ENCODE results near the gene CSF1R. TPM values are rescaled to one million over a fixed set of nuclear protein-coding genes. Genes with fewer than 3 reads are reported as not detected.
A peak's percentile ranks its signal among the peaks of the same experiment; 100 is the strongest.

CSF1R gene
- polyA plus RNA-seq, 1 of the 3 experiments (the other 2 are of a cell fraction): 0.25 TPM

- H3K79me2 ChIP-seq (ENCODE audit: insufficient read depth): peaks cover 21% of the 10 kb centered on the region; the same call in 1 of the 2 replicates
- no peak for TF ChIP-seq PBX3 (IDR thresholded peaks at IDR 0.05)
- TF ChIP-seq TCF12 (IDR thresholded peaks at IDR 0.05): peak; percentile 25
- TF ChIP-seq, protein P1, sequence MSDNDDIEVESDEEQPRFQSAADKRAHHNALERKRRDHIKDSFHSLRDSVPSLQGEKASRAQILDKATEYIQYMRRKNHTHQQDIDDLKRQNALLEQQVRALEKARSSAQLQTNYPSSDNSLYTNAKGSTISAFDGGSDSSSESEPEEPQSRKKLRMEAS (IDR thresholded peaks at IDR 0.05; ENCODE audit: low read depth): no peak
- no peak for TF ChIP-seq SMC3 (IDR thresholded peaks at IDR 0.05; ENCODE audit: low read depth, low read length)
- TF ChIP-seq RFX5 (IDR thresholded peaks at IDR 0.05; ENCODE audit: low read length): no peak
- TF ChIP-seq TEAD4 (IDR thresholded peaks at IDR 0.05; ENCODE audit: borderline replicate concordance, insufficient read depth): no peak
- no peak for TF ChIP-seq RAD21 (IDR thresholded peaks at IDR 0.05; ENCODE audit: low read length)
- TF ChIP-seq RCOR1 (IDR thresholded peaks at IDR 0.05; ENCODE audit: low read length): no peak
- TF ChIP-seq JUND (IDR thresholded peaks at IDR 0.05): no peak
- peaks cover 2 to 14% of the 10 kb centered on the region in 2 experiments; a peak in 3 of 4 replicates for H3K4me1 ChIP-seq (ENCODE audit: control insufficient read depth in 1 of 2, insufficient read depth in 2 of 2, low read depth in 1 of 2, low read length in 1 of 2)
- no peaks in the 10 kb centered on the region for H3K9me3 ChIP-seq
- no peak for DNase-seq
- H4K20me1 ChIP-seq (ENCODE audit: insufficient read depth): no peaks in the 10 kb centered on the region
- no peak overlapping the region for H2AFZ ChIP-seq (ENCODE audit: low read depth)
- H3K4me2 ChIP-seq: no peak overlapping the region
- peaks cover 77 to 88% of the 10 kb centered on the region in 2 experiments for H3K36me3 ChIP-seq (replicated peaks in 1 of 2; ENCODE audit: control insufficient read depth in 1 of 2, insufficient read depth in 2 of 2, low read length in 1 of 2)
- H3K27me3 ChIP-seq (ENCODE audit: insufficient read depth): no peaks in the 10 kb centered on the region
- no peak overlapping the region for H3K4me3 ChIP-seq (ENCODE audit: low read depth in 2 of 2, low read length in 1 of 2)
- H3K9ac ChIP-seq: no peak overlapping the region
- peaks cover 34% of the 10 kb centered on the region for H3F3A ChIP-seq (replicated peaks; ENCODE audit: insufficient read depth)
- H3K9me2 ChIP-seq: no peaks in the 10 kb centered on the region
- whole genome bisulfite sequencing (ENCODE audit: low lambda C conversion rate): 77% methylated on average over 4 of the region's 4 CpGs
- CTCF ChIA-PET: interaction anchor here (1.2 to 2.1 kb wide), 4 partner anchors 9 to 184 kb away, joined by 3 to 6 read pairs (median 4); no protein-coding TSS in a partner anchor
- POLR2A ChIA-PET: no interaction called here
- H3K27ac ChIP-seq (ENCODE audit: low read depth in 2 of 2, low read length in 1 of 2): peak overlapping the region in 1 of 2 experiments; percentile 85; a peak in 1 of 4 replicates
Observed at GRCh38 chr5:150034662-150035061, 51.7 kb downstream of the CSF1R start.

DNA sequence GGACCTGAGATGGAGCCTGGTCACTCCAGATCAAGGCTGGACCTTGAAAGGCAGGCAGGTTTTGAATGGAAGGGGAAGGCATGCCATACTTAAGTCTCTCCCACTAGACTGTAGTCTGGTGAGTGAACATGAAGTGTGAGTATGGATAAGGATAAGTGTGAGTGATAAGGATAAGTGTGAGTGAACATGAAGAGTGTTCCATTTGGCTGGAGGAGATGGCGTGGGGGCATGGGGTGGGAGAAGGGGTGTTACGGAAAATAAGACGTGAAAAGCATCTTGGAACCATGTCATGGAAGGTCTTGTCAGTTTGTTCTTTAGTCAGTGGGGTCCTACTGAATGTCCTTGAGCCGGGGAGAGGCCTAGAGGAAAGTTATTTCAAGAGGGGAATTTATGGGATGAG, 53.0 kb downstream of the CSF1R start:
- ChIA-PET POLR2A (no interaction called here), CTCF (interaction anchor here (1.9 to 2.1 kb wide), 2 partner anchors 43 to 185 kb away, joined by 4 to 6 read pairs; no protein-coding TSS in a partner anchor)
- Histone ChIP-seq H3K4me2 (no peak overlapping the region), H3K9ac (no peak overlapping the region), H3K27me3 (ENCODE audit: insufficient read depth) (no peaks in the 10 kb centered on the region), H3K27ac (ENCODE audit: low read depth in 2 of 2, low read length in 1 of 2) (no peak overlapping the region), H3K9me3 (no peaks in the 10 kb centered on the region), H4K20me1 (ENCODE audit: insufficient read depth) (no peaks in the 10 kb centered on the region), H3F3A (replicated peaks; ENCODE audit: insufficient read depth) (peaks cover 34% of the 10 kb centered on the region), H2AFZ (ENCODE audit: low read depth) (no peak overlapping the region), H3K4me3 (ENCODE audit: low read depth in 2 of 2, low read length in 1 of 2) (no peak overlapping the region), H3K9me2 (no peaks in the 10 kb centered on the region), H3K36me3 (replicated peaks in 1 of 2; ENCODE audit: control insufficient read depth in 1 of 2, insufficient read depth in 2 of 2, low read length in 1 of 2) (peaks cover 73 to 87% of the 10 kb centered on the region in 2 experiments), H3K79me2 (ENCODE audit: insufficient read depth) (peaks cover 11% of the 10 kb centered on the region; the same call in 1 of the 2 replicates), H3K4me1 (ENCODE audit: control insufficient read depth in 1 of 2, insufficient read depth in 2 of 2, low read depth in 1 of 2, low read length in 1 of 2) (peaks cover 2 to 14% of the 10 kb centered on the region in 2 experiments; a peak in 3 of 4 replicates)
- DNase-seq: no peak
- TF ChIP-seq, protein P1 (IDR thresholded peaks at IDR 0.05; ENCODE audit: low read depth): no peak
- no peak for TF ChIP-seq GATA2 (CRISPR knock-in tag; IDR thresholded peaks at IDR 0.05)
- no peak for TF ChIP-seq FOSL2 (IDR thresholded peaks at IDR 0.05; ENCODE audit: borderline replicate concordance, low read depth)
- TF ChIP-seq, protein P2, sequence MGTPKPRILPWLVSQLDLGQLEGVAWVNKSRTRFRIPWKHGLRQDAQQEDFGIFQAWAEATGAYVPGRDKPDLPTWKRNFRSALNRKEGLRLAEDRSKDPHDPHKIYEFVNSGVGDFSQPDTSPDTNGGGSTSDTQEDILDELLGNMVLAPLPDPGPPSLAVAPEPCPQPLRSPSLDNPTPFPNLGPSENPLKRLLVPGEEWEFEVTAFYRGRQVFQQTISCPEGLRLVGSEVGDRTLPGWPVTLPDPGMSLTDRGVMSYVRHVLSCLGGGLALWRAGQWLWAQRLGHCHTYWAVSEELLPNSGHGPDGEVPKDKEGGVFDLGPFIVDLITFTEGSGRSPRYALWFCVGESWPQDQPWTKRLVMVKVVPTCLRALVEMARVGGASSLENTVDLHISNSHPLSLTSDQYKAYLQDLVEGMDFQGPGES (IDR thresholded peaks at IDR 0.05; ENCODE audit: low read depth, low read length): no peak
- TF ChIP-seq USF2 (IDR thresholded peaks at IDR 0.05; ENCODE audit: borderline replicate concordance, low read depth, low read length): no peak
- TF ChIP-seq RCOR1 (IDR thresholded peaks at IDR 0.05; ENCODE audit: low read length): no peak
- no peak for TF ChIP-seq JUND (IDR thresholded peaks at IDR 0.05)
- TF ChIP-seq RAD21 (IDR thresholded peaks at IDR 0.05; ENCODE audit: low read length): no peak
- TF ChIP-seq POLR2AphosphoS5 (IDR thresholded peaks at IDR 0.05; ENCODE audit: low read depth, low read length): no peak
- no peak for TF ChIP-seq MXI1 (IDR thresholded peaks at IDR 0.05; ENCODE audit: low read depth, low read length)
- no peak for TF ChIP-seq EZH2phosphoT487 (IDR thresholded peaks at IDR 0.05; ENCODE audit: borderline replicate concordance, low read depth)
- no peak for TF ChIP-seq ELF1 (IDR thresholded peaks at IDR 0.05)
- TF ChIP-seq CHD2 (IDR thresholded peaks at IDR 0.05; ENCODE audit: low read length, partially characterized antibody): no peak
- no peak for TF ChIP-seq RXRA (IDR thresholded peaks at IDR 0.05; ENCODE audit: borderline replicate concordance, low read depth)
- TF ChIP-seq ZBTB33 (IDR thresholded peaks at IDR 0.05; ENCODE audit: borderline replicate concordance, low read depth): no peak
- TF ChIP-seq NRF1 (IDR thresholded peaks at IDR 0.05; ENCODE audit: low read depth, low read length): no peak
- no peak for TF ChIP-seq NFIC (IDR thresholded peaks at IDR 0.05; ENCODE audit: borderline replicate concordance)
- WGBS (ENCODE audit: low lambda C conversion rate): over 99% methylated on average over 4 of the region's 4 CpGs
